ENCODE results near the gene TRIM27.

DNA sequence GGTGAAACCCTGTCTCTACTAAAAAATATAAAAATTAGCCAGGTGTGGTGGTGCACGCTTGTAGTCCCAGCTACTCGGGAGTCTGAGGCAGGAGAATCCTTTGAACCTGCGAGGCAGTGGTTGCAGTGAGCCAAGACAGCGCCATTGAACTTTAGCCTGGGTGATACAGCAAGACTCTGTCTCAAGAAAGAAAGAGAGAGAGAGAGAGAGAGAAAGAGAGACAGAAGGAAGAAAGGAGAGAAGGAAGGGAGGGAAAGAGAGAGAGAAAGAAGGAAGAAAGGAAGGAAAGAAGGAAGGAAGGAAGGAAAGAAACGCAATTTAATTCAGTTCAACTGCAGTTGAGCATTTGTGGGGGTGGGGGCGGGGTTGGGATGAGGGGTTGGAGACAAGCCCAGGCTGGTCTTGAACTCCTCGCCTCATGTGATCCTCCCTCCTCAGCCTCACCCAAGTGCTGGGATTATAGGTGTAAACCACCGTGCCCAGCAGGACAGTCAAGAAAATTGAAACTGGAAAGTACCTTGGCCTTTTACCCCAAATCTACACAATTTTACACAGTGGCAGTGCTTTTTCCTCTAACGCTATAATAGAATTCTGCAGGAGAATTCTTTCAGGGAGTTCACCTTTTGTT lies 30.5 kb downstream of the TRIM27 start:
- no peak for TF ChIP-seq CTCF (IDR thresholded peaks at IDR 0.05)
- TF ChIP-seq POLR2A (IDR thresholded peaks at IDR 0.05) = no peak
